Middle frontal gyrus (tissue), 1 donor: ENCODE results near the gene DPP3.
"Not testable (repeated sequence)": the region's sequence is repeated elsewhere in the genome, so short reads cannot be mapped to it uniquely, and the experiment has no call there.

ENCODE experiments used
- DNase-seq: peaks from one replicate; pipeline ENCODE4 v3.0.0-alpha.2; 2015; ENCODE audit warnings: low spot score; ENCODE audit errors: extremely low spot score

Gene DPP3

GRCh38 chr11:66480117-66480938 lies at the start of gene DPP3:
Gene DPP3, plus strand, starts transcription at chr11:66480434. Its CDS starts 1,767 bp downstream, at chr11:66482201.
- peak; percentile 91 for DNase-seq

GRCh38 chr11:66431287-66431686 lies 48.9 kb upstream of the DPP3 start:
- not testable (repeated sequence) for DNase-seq

- not testable (repeated sequence) for DNase-seq
Measured at GRCh38 chr11:66431871-66432329, 48.3 kb upstream of the DPP3 start.

- no peak for DNase-seq
Measured at GRCh38 chr11:66432597-66432996, 47.6 kb upstream of the DPP3 start.

- DNase-seq = no peak
Measured at GRCh38 chr11:66437979-66438503, 42.2 kb upstream of the DPP3 start.

GRCh38 chr11:66438504-66439466 lies 41.4 kb upstream of the DPP3 start, which contains the start of gene MRPL11:
Gene MRPL11, minus strand, starts transcription at chr11:66438848. Its CDS starts 94 bp downstream, at chr11:66438754.
- peak; percentile 82 for DNase-seq

- DNase-seq = not testable (repeated sequence)
Measured at GRCh38 chr11:66440101-66440939, 39.9 kb upstream of the DPP3 start.

GRCh38 chr11:66440940-66441282 lies 39.3 kb upstream of the DPP3 start:
- not testable (repeated sequence) for DNase-seq

GRCh38 chr11:66443602-66444001 lies 36.6 kb upstream of the DPP3 start:
- DNase-seq = no peak

- DNase-seq = no peak
Measured at GRCh38 chr11:66447012-66447411, 33.2 kb upstream of the DPP3 start.

- DNase-seq = no peak
Measured at GRCh38 chr11:66448523-66448922, 31.7 kb upstream of the DPP3 start.

GRCh38 chr11:66450560-66450959 lies 29.7 kb upstream of the DPP3 start:
- no peak for DNase-seq

- DNase-seq = no peak
Measured at GRCh38 chr11:66451663-66452062, 28.6 kb upstream of the DPP3 start.

GRCh38 chr11:66454247-66454646 lies 26.0 kb upstream of the DPP3 start:
- no peak for DNase-seq

GRCh38 chr11:66454828-66455227 lies 25.4 kb upstream of the DPP3 start:
- DNase-seq = no peak

GRCh38 chr11:66457826-66458225 lies 22.4 kb upstream of the DPP3 start:
- DNase-seq = no peak

GRCh38 chr11:66459138-66459778 lies 21.0 kb upstream of the DPP3 start:
- DNase-seq = no peak

- no peak for DNase-seq
Measured at GRCh38 chr11:66462010-66462409, 18.2 kb upstream of the DPP3 start.

- DNase-seq = no peak
Measured at GRCh38 chr11:66462911-66463310, 17.3 kb upstream of the DPP3 start.

GRCh38 chr11:66464116-66464515 lies 16.1 kb upstream of the DPP3 start:
- not testable (repeated sequence) for DNase-seq
